GM15510 (cell line): Measurements from ENCODE around the gene LYVE1.

Experiments
- POLR2A ChIP-seq: IDR thresholded peaks from 3 replicates; pipeline ENCODE4 v1.6.1; 2011; ENCODE audit warnings: borderline replicate concordance; ENCODE audit not compliant: insufficient read length; ENCODE audit errors: extremely low read depth

The LYVE1 gene

DNA sequence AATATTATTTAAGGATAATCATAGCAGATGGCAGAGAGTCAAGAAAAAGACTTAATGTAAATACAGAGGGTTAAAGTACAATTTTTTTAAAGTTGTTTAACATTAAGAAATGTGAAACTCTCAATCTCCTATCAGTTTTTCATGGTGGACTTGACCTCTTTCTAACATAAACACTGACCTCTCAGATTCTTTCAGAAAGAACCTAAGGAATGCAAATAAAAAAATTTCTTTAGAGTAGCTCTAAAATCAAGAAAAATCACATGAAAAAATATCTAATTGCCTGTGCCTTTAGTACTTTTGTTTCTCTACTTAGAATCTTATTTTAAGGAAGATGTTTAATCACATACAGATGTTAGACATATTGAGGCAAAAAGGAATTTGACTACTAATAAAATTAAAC is 40.3 kb downstream of the LYVE1 start:
- TF ChIP-seq POLR2A = no peak

DNA sequence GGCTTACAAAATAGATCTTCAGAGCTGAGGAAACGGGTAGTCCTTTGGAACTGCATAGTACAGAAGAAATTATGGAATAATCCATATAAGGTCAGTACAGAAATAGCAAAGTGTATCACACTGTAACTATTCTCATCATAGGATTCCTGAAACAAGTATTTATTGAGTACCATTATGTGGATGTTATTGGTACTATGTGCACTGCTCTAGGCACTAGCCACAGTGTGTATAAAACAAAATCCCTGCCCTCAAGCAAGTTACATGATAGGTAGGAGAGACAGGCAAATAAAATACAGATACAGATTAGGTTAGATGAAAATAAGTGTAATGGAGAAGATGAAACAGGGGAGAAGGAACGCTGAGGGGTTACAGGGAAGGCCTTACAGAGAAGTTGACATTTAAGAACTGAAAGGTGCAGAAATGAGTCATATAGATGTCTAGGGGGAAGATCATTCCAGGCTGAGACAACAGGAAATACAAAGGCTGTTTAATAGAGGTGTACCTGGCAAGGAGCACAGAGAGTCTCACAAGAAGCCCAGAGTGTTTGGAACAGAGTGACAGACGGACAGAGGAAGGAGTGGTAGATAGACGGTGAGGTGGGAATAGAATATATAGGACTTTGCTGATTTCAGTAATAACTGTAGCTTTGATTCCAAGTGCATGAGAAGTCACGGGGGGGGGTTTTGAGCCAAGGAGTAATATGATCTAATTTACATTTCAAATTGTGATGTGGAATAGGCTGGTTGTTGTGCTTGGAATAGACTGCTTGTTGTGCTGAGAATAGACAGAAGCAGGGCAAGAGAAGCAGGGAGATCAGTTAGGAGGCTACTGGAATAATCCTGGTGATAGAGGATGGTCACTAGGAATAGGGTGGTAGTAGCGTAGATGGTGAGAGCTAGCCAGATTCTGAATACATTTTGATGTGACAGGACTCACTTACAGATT is 41.2 kb downstream of the LYVE1 start:
- TF ChIP-seq POLR2A = no peak

DNA sequence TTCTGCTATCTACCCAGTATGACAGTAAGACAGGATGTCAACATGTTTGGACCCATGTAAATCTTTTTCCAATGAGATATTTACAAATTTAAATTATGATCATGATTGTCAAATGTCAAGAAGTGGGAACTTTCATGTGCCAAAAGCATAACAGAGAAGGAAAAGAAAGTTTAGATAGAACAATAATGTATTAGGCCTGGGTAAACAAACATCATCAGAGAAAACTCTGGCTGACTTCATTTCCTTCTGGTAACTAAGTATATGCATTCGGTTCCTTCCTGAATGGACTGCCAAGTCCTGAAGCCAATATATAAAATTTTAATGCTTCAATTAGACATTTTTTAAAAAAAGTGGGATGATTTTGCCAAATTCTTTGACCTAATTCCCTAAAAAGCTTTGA is 44.0 kb downstream of the LYVE1 start:
- TF ChIP-seq POLR2A = no peak

DNA sequence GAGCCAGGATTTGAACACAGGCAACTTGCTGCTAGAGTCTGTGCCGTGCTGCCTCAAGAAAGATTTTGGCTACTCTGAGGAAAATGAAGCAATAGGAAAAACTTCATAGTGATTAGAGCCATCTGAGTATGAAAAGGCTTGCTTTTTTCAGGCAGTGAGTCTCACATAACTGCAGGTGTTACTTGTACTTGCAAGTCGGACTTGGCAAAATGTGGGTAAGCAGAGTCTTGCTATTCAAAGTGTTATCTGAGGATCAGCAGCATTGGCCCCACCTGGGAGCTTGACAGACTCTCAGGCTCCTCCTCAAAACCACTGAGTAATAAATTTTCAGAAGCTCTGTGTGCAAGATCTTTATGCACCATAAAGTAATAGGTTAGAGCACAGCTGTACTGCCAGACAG is 45.5 kb downstream of the LYVE1 start:
- TF ChIP-seq POLR2A = no peak

DNA sequence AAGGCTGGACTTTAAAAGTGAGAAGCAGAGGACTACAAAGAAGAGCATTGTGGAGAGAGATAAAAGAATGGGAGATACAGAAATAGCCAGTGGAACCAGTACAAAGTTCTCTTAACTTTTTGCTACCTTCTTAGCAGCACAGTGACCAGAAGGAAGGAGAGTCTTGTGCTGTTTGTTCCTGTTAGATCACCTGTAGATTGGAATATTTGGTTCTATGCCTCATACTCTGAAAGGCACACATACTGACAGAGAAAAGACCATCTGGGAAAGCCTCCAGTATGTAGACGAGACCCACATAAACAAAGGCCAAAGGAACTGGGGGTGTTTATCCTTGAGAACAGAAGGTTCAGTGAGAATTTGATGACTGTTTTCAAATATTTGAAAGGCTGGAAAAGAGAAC is 46.2 kb downstream of the LYVE1 start:
- TF ChIP-seq POLR2A = no peak

DNA sequence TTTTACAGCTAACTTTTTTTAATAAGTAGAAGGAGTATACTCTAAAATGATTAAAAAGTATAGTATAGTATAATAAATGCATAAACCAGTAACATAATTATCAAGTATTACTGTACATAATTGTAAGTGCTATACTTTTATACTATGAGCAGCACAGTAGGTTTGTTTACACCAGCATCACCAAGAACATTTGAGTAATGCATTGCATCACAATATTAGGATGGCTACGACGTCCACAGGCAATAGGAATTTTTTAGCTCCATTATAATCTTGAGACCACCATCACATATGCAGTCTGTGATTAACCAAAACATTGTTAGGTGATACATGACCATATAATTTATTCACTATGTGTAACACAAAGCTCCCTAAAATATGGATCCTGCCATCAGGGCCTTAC is 47.9 kb downstream of the LYVE1 start:
- TF ChIP-seq POLR2A = no peak

DNA sequence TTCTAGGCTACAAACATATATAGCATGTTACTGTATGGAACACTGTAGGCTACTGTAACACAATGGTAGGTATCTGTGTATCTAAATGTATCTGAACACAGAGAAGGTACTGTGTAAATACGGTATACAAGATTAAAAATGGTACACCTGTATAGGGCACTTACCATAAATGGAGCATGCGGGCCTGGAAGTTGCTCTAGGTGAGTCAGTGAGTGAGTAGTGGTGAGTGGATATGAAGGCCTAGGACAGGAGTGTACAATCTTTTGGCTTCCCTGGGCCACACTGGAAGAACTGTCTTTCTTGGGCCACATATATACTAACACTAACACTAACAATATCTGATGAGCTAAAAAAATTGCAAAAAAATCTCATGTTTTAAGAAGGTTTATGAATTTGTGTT is 48.8 kb downstream of the LYVE1 start:
- no peak for TF ChIP-seq POLR2A

DNA sequence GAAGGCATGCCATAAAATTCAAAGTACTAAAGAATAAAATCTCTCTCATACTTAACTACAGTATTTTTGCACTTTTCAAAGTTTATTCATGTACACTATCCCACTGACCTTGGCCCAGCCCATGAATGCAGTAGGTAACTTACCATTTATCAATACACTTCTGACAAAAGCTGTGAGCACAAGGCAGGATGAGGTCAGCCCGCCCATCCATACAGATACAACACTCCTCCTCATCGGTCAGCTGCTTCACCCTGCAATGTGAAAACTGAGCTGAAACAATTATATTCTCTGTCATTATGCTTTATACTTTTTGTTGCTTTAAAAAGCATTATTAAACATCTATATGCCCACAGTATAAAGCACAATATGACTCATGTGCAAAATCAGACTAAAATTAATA is 49.6 kb downstream of the LYVE1 start:
- TF ChIP-seq POLR2A = no peak

DNA sequence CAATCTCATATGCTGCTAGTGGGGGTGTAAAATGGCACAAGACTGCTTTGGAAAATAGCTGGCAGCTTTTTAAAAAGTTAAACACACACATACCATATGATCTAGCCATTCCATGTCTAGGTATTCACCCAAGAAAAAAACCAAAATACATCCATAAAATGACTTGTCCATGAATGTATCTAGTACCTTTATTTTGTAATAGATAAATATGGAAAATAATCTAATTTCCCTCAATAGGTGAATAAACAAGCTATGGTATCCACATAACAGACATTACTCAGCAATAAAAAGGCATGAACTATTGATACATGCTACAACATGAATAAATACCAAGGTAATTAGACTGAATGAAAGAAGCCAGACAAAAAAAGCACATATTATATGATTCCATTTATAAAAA is 50.3 kb downstream of the LYVE1 start:
- no peak for TF ChIP-seq POLR2A

DNA sequence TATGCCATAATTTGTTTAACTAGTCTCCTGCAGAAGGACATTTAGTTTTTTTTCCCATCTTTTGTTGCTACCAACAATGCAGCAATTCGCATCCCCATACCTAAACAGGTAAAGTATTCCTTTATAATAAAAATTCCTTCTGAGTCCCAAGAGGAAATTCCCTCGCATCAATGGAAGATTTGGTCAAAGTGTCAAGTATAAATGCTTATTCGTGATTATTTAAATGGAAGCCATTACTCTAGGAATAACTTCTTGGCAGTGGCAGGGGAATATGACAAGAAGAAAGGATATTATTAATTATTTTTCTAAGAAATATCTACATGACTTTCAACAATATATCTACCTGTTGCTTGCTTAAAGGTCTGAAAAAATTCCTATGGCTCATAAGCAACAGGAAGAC is 53.0 kb downstream of the LYVE1 start:
- TF ChIP-seq POLR2A = no peak

DNA sequence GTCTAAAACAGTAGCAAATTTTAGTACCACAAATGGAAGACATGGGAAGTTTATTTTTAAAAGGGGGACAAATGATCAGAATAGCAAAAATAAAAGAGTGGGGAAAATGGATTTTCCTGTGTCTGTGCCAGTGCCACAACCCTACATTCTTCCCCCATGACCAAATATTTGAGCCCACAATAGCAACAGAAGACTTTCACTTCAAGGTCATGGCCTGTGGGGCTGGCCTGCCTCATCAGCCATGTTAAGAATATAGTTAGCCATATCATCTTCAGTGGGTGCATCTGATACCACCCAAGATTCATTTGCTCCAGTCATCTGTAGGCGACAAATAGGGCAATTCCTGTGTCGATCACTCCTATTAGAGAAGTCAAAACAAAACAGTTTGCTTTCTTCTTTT is 53.8 kb downstream of the LYVE1 start:
- TF ChIP-seq POLR2A = no peak

DNA sequence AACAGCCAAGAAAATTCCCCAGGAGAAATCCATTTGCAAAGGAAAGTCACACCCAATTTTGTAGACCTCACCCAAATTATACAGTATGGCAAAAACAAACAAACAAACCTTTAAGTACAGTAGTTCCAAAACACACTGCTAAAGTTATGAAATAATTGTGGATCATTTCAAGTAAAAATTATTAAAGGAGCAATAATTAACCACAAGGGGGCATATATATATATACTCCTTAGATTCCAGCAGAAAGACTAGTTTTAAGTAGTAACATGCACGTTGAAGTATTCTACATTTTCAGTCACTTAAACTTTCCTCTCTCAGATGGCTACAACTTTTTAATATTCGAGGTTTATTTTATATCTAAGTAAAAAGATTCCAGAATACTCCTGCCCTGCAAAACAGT is 54.3 kb downstream of the LYVE1 start:
- TF ChIP-seq POLR2A = no peak

DNA sequence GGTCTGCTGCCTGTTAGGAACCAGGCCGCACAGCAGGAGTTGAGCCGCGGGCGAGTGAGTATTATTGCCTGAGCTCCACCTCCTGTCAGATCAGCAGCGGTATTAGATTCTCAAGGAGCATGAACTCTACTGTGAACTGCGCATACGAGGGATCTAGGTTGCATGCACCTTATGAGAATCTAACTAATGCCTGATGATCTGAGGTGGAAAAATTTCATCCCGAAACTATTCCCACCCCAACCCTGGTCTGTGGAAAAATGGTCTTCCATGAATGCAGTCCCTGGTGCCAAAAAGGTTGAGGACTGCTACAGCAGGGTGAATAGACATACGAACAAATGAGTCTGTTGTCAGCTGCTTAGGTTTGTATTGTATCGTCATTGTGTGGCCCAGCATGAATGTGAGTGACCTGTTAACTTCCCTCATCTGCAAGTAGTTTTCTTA is 57.3 kb downstream of the LYVE1 start:
- TF ChIP-seq POLR2A = no peak
